Neutrophil (primary cell): ENCODE data around the gene IL6.

Experiments used
- H3K27ac ChIP-seq: fragments of 200-600 bp; sonication (generic); 2 replicates; pipeline ENCODE4 v1.5.1; 2016; ENCODE audit warnings: mild to moderate bottlenecking, moderate library complexity
- H3K27me3 ChIP-seq: fragments of 200-600 bp; sonication (generic); 2 replicates; pipeline ENCODE4 v1.6.0; 2016; ENCODE audit warnings: mild to moderate bottlenecking
- H3K36me3 ChIP-seq: fragments of 200-600 bp; sonication (generic); 2 replicates; pipeline ENCODE4 v1.5.1; 2017
- H3K4me1 ChIP-seq, 2 experiments: fragments of 200-600 bp in 1 of 2; sonication (generic) in 1 of 2; 1 replicate in 1 of 2; 2 replicates in 1 of 2; pipeline versions ENCODE4 v1.5.1 to v1.6.1; 2013 to 2016; ENCODE audit warnings: low read depth in 1 of 2, low read length in 1 of 2, mild to moderate bottlenecking in 1 of 2, moderate library complexity in 1 of 2; ENCODE audit not compliant: control insufficient read depth in 1 of 2, insufficient read depth in 1 of 2
- H3K4me3 ChIP-seq, 2 experiments: fragments of 200-600 bp in 1 of 2; sonication (generic) in 1 of 2; 1 replicate in 1 of 2; 2 replicates in 1 of 2; pipeline ENCODE4 v1.5.1; 2013 to 2016; ENCODE audit warnings: low read depth in 1 of 2, low read length in 1 of 2, mild to moderate bottlenecking in 1 of 2, moderate library complexity in 1 of 2
- H3K9me3 ChIP-seq: fragments of 200-600 bp; sonication (generic); 2 replicates; pipeline ENCODE4 v1.5.1; 2016
- TF ChIP-seq, protein P1 (sequence below): fragments of 200-600 bp; sonication (generic); IDR thresholded peaks from 2 replicates; pipeline ENCODE4 v1.5.1; 2016; ENCODE audit warnings: antibody characterized with exemption

The IL6 gene

DNA sequence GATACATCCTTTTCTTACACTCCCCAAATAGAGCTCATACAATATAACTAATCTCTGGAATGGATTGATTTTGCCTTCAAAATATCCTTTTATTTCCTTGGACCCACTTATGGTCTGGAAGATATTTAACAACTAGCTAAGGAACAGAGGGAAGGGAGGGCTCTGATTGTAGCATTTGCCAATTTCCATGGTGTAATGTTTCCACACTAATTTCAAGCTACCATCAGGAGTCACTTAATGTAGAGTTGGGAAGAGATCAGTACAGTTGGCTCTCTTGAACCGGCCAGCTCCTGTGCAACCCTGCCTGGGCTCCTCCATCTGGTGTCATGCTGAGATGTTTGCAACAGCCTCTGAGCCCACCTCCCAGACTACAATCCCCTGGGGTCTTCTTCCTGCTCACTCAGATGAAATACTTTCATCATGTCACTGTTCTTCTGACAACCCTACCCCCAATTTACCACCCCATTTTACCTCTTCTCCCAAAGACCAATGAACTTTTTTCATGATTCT, 8.0 kb upstream of the IL6 start:
- TF ChIP-seq, protein P1, sequence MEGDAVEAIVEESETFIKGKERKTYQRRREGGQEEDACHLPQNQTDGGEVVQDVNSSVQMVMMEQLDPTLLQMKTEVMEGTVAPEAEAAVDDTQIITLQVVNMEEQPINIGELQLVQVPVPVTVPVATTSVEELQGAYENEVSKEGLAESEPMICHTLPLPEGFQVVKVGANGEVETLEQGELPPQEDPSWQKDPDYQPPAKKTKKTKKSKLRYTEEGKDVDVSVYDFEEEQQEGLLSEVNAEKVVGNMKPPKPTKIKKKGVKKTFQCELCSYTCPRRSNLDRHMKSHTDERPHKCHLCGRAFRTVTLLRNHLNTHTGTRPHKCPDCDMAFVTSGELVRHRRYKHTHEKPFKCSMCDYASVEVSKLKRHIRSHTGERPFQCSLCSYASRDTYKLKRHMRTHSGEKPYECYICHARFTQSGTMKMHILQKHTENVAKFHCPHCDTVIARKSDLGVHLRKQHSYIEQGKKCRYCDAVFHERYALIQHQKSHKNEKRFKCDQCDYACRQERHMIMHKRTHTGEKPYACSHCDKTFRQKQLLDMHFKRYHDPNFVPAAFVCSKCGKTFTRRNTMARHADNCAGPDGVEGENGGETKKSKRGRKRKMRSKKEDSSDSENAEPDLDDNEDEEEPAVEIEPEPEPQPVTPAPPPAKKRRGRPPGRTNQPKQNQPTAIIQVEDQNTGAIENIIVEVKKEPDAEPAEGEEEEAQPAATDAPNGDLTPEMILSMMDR = no peak
- H3K27ac ChIP-seq = no peak overlapping the region
- H3K27me3 ChIP-seq = peaks cover 16% of the 10 kb centered on the region
- no peaks in the 10 kb centered on the region for H3K9me3 ChIP-seq
- no peak overlapping the region for H3K4me3 ChIP-seq
- H3K4me1 ChIP-seq = peaks cover 7 to 10% of the 10 kb centered on the region in 2 experiments
- no peaks in the 10 kb centered on the region for H3K36me3 ChIP-seq

DNA sequence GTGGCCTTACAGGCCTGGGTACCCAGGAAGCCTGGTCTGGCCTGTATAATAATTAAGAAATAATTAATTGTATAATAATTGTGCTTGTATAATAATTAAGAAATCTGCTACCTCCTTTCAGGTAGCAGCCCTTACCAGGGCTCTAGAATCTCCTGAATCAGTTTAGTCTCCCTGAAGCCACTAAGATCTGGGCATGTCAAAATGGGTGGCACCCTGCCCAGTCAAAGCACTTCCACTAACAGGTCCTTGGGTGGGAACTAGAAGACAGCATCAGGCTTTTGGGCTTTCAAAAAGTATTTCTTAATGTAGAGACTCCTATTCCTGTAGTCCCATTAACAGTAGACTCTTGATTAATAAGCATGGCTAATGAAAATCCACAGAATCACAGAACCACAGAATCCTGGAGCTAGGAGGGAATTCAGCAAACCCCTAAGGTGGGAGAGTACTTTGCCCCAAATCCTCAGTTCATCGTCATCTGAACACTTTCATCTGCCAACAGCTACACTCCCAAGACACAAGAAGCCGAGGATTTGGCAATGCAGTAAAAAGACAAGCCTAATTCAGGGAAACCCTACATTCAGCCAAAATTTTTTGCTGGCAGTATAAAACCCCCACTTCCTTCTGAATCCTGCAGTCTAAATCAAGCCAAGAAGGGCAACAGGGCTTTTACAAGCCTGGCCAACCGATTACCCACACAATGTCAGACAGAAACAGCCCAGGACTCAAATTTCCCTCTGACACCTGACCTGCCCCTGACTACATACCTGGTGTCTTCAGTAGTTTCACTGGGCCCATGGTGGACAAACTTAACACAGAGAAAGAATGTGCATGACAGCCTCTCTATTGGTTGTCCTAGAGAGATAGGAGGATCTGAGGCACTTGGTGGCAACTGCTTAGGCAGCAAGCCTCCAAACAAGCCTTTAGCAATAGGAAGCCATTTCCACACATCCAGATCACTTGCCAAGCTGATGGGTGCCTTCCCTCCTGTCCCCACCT, 5.9 kb upstream of the IL6 start:
- Histone ChIP-seq H3K4me3 (no peak overlapping the region), H3K9me3 (no peaks in the 10 kb centered on the region), H3K27me3 (peaks cover 37% of the 10 kb centered on the region), H3K36me3 (no peaks in the 10 kb centered on the region), H3K4me1 (peaks cover 7 to 10% of the 10 kb centered on the region in 2 experiments), H3K27ac (no peak overlapping the region)
- TF ChIP-seq, protein P1 = no peak

DNA sequence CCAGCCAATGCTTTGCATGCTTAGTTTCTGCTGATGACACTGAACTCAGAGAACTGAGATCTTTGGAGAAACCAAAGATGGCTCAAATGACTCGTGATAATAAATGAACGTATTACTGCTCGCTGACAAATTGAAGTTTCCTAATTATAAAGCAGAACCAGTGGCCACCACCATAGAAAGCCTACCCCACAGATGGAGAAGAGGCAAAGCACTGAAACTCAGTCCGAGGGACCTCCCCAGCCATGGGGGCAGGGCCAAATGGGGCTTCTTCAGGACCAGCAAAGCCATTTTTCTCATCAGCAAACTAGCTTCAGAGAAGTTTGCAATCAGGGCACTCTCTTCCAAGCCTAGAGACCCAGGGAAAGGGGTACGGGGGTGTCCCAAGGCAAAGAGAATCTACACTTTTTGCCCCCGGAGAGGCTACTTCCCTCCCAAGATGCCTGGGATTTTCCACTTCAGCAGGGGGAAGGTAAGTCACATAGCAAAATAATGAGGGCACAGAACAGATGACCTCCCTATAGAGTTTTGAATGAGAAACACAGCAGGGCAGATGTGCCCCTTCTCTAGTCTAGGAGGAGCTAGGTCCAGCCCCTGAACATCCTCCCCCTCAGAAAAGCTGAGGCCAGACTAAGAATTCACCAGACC, 4.3 kb upstream of the IL6 start:
- Histone ChIP-seq H3K9me3 (no peaks in the 10 kb centered on the region), H3K27ac (peak overlapping the region; percentile 67)

DNA sequence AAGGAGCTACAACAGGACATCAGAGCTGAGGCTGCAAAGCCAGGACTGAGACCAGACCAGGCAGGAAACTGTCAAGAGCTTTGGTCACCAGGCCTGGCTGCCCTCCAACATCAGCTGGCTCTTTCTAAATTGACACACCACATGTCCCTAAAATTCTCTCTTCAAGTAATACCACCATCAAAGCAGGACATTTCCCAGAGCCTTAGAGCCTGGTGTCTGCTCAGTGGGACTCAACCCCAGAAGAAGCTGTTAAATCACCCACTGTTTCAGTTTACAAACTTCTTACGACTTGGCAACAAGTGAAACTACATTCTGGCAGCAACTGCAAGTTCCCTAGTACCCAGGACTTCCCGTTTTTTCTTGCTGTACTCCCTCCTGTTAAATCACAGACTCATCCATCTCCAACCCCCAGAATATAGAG, 3.8 kb upstream of the IL6 start:
- Histone ChIP-seq H3K27me3 (peaks cover 50% of the 10 kb centered on the region), H3K27ac (peak overlapping the region; percentile 67), H3K36me3 (no peaks in the 10 kb centered on the region), H3K9me3 (no peaks in the 10 kb centered on the region), H3K4me3 (no peak overlapping the region), H3K4me1 (peaks cover 10 to 12% of the 10 kb centered on the region in 2 experiments)
- TF ChIP-seq, protein P1 = no peak

More for the DNA sequence above, 4.3 kb upstream of the IL6 start:
- Histone ChIP-seq H3K36me3 (no peaks in the 10 kb centered on the region), H3K27me3 (peaks cover 45% of the 10 kb centered on the region), H3K4me1 (peaks cover 10 to 12% of the 10 kb centered on the region in 2 experiments), H3K4me3 (no peak overlapping the region)
- TF ChIP-seq, protein P1 = no peak

DNA sequence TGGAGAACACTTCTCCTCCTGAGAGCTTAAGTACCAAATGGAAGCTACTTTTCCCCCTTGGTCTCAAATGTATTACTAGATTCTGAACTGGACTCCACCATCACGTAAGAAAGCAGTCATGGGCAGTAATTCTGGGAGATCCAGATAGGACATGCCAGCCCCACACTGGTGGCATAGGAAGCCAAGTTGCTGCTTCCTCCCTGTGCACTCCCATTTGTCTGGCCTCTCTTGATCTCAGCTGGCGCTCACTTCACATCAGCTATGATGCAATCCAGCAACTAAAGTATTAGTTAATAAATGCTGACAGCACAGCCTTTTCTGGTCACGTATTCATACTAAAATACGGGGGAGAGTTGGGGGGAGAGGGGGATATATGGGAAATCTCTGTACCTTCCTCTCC, 3.4 kb upstream of the IL6 start:
- TF ChIP-seq, protein P1 = no peak
- Histone ChIP-seq H3K36me3 (no peaks in the 10 kb centered on the region), H3K27ac (peak overlapping the region; percentile 67), H3K4me1 (peaks cover 10 to 12% of the 10 kb centered on the region in 2 experiments), H3K27me3 (peaks cover 54% of the 10 kb centered on the region), H3K9me3 (no peaks in the 10 kb centered on the region), H3K4me3 (no peak overlapping the region)
